ENCODE measurements around the gene PLCH1. TPM values are rescaled to one million over a fixed set of nuclear protein-coding genes. Genes with fewer than 3 reads are reported as not detected.
"Not testable (repeated sequence)": the region's sequence is repeated elsewhere in the genome, so short reads cannot be mapped to it uniquely, and the experiment has no call there.

PLCH1 gene
- total and polyA plus RNA-seq, 10 of the 15 experiments (the other 5 are each of a cell fraction or from before 2014, with no cell fraction given) = 0.03 to 0.22 (median 0.04) TPM; not detected in 5

- no TSS peak for BruUV-seq (replicated peaks)
- ChIA-PET CTCF (interaction anchor here (0.6 kb wide), 1 partner anchor 15 kb away, joined by 3 read pairs; no protein-coding TSS in a partner anchor), RAD21 (ENCODE audit: unreplicated experiment) (no interaction called here), SMC1A (ENCODE audit: uncharacterized antibody, unreplicated experiment) (interaction anchor here (0.6 to 0.9 kb wide), 2 partner anchors 9 to 48 kb away, joined by 3 read pairs; no protein-coding TSS in a partner anchor), POLR2A (no interaction called here)
- intact Hi-C loops (cut with micrococcal nuclease; ENCODE audit: unreplicated experiment) (no loop called here), in situ Hi-C loops (cut with MboI) (no loop called here)
- H3K27me3 ChIP-seq (replicated peaks in 1 of 2; ENCODE audit: control insufficient read depth in 2 of 2, insufficient read depth in 2 of 2, low read length in 1 of 2) = no peaks in the 10 kb centered on the region
- no peak overlapping the region for H3K4me3 ChIP-seq
- no peaks in the 10 kb centered on the region for H3K4me1 ChIP-seq (ENCODE audit: control insufficient read depth, insufficient read depth, low read length)
- ATAC-seq (no peak), DNase-seq (ENCODE audit: low read depth, low spot score) (no peak), FAIRE-seq (no peak)
- no peaks in the 10 kb centered on the region for H3K9me3 ChIP-seq (replicated peaks; ENCODE audit: control insufficient read depth, insufficient read depth, low read length)
- no peak overlapping the region for H3K9ac ChIP-seq (ENCODE audit: control insufficient read depth, insufficient read depth, low read length)
- no peak overlapping the region for H2AFZ ChIP-seq (ENCODE audit: control insufficient read depth, low read depth, low read length)
- no peaks in the 10 kb centered on the region for H4K20me1 ChIP-seq (ENCODE audit: control insufficient read depth, insufficient read depth)
- H3K27ac ChIP-seq (ENCODE audit: control insufficient read depth, insufficient read depth) = no peak overlapping the region
- no peak for TF ChIP-seq YY1 (IDR thresholded peaks at IDR 0.05; ENCODE audit: low read depth, low read length)
- TF ChIP-seq USF2 (IDR thresholded peaks at IDR 0.05; ENCODE audit: borderline replicate concordance, low read depth, low read length) = no peak
- TF ChIP-seq POLR2AphosphoS5 (IDR thresholded peaks at IDR 0.05; ENCODE audit: low read length) = no peak
- TF ChIP-seq CHD1 (IDR thresholded peaks at IDR 0.05; ENCODE audit: low read depth, low read length) = no peak
- no peaks in the 10 kb centered on the region for H3K79me2 ChIP-seq (ENCODE audit: control insufficient read depth, insufficient read depth, low read length)
- no peak overlapping the region for H3K4me2 ChIP-seq (ENCODE audit: control insufficient read depth, insufficient read depth)
- H3K36me3 ChIP-seq (ENCODE audit: control insufficient read depth in 2 of 2, insufficient read depth in 2 of 2, low read length in 1 of 2) = no peaks in the 10 kb centered on the region
Measured at GRCh38 chr3:155398046-155398445, 346.8 kb downstream of the PLCH1 start.

DNA sequence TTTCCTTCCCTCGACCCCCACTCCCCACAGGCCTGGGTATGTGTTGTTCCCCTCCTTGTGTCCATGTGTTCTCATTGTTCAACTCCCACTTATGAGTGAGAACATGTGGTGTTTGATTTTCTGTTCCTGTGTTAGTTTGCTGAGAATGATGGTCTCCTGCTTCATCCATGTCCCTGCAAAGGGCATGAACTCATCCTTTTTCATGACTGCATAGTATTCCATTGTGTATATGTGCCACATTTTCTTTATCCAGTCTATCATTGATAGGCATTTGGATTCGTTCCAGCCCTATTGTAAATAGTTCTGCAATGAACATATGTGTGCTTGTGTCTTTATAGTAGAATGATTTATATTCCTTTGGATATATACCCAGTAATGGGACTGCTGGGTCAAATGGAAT is 350.0 kb downstream of the PLCH1 start:
- SMC1A ChIA-PET (ENCODE audit: uncharacterized antibody, unreplicated experiment); H4K20me1 ChIP-seq (ENCODE audit: control insufficient read depth, insufficient read depth); RAD21 ChIA-PET (ENCODE audit: unreplicated experiment); H3K4me1 ChIP-seq (ENCODE audit: control insufficient read depth, insufficient read depth, low read length); ATAC-seq; POLR2A ChIA-PET; FAIRE-seq; H3K79me2 ChIP-seq (ENCODE audit: control insufficient read depth, insufficient read depth, low read length); CTCF ChIA-PET; H3K36me3 ChIP-seq (ENCODE audit: control insufficient read depth in 2 of 2, insufficient read depth in 2 of 2, low read length in 1 of 2); H3K9ac ChIP-seq (ENCODE audit: control insufficient read depth, insufficient read depth, low read length); in situ Hi-C loops (cut with MboI); BruUV-seq (replicated peaks); intact Hi-C loops (cut with micrococcal nuclease; ENCODE audit: unreplicated experiment); DNase-seq (ENCODE audit: low read depth, low spot score); H3K4me2 ChIP-seq (ENCODE audit: control insufficient read depth, insufficient read depth); H3K4me3 ChIP-seq; H3K27ac ChIP-seq (ENCODE audit: control insufficient read depth, insufficient read depth); H2AFZ ChIP-seq (ENCODE audit: control insufficient read depth, low read depth, low read length); H3K27me3 ChIP-seq (replicated peaks in 1 of 2; ENCODE audit: control insufficient read depth in 2 of 2, insufficient read depth in 2 of 2, low read length in 1 of 2); H3K9me3 ChIP-seq (replicated peaks; ENCODE audit: control insufficient read depth, insufficient read depth, low read length): not testable (repeated sequence)
- 0% methylated on average over 2 of the region's 2 CpGs for WGBS (ENCODE audit: insufficient coverage, insufficient replicate concordance, low lambda C conversion rate, missing lambda C conversion rate)
